Keratinocyte (primary cell): Measurements from ENCODE around the gene ANKRD39. TPM values are rescaled to one million over a fixed set of nuclear protein-coding genes. Genes with fewer than 3 reads are reported as not detected.

ENCODE experiments used
- DNase-seq: peaks from one replicate; pipeline ENCODE4 v3.0.0-alpha.2; 2011; ENCODE audit warnings: low read depth, missing footprints, low spot score
- FAIRE-seq: peaks from 2 replicates; lab custom pipeline; 2011; peaks lifted over from hg19 to GRCh38; lab: Jason Lieb, UNC
- H2AFZ ChIP-seq: 2 replicates; pipeline ENCODE4 v1.6.0; 2012; ENCODE audit warnings: low read length, control low read depth, inconsistent platforms; ENCODE audit not compliant: control insufficient read depth
- H3K27ac ChIP-seq: 2 replicates; pipeline ENCODE4 v1.5.1; 2011; ENCODE audit warnings: low read length; ENCODE audit not compliant: control insufficient read depth, insufficient read depth
- H3K27me3 ChIP-seq: 3 replicates; pipeline ENCODE4 v1.6.0; 2011; ENCODE audit warnings: low read length; ENCODE audit not compliant: control insufficient read depth, insufficient read depth; ENCODE audit errors: extremely low read depth
- H3K36me3 ChIP-seq, 2 experiments: 2 replicates in 1 of 2; 3 replicates in 1 of 2; pipeline ENCODE4 v1.5.1; 2011; ENCODE audit warnings: low read length in 2 of 2, mild to moderate bottlenecking in 1 of 2; ENCODE audit not compliant: control insufficient read depth in 2 of 2, insufficient read depth in 2 of 2; ENCODE audit errors: extremely low read depth in 1 of 2
- H3K4me1 ChIP-seq: 3 replicates; pipeline ENCODE4 v1.5.1; 2011; ENCODE audit warnings: low read length; ENCODE audit not compliant: control insufficient read depth, insufficient read depth; ENCODE audit errors: extremely low read depth
- H3K4me2 ChIP-seq: 3 replicates; pipeline ENCODE4 v1.6.0; 2011; ENCODE audit warnings: low read depth, low read length; ENCODE audit not compliant: control insufficient read depth, insufficient read depth; ENCODE audit errors: extremely low read depth
- H3K4me3 ChIP-seq, 3 experiments: fragments of 200-600 bp in 1 of 3; sonication (generic) in 1 of 3; 2 replicates in 2 of 3; 3 replicates in 1 of 3; pipeline ENCODE4 v1.5.1; 2011 to 2016; ENCODE audit warnings: low read length in 3 of 3, mild to moderate bottlenecking in 3 of 3, control low read depth in 2 of 3, inconsistent platforms in 1 of 3, low read depth in 1 of 3, mixed read lengths in 1 of 3, mixed run types in 1 of 3, moderate library complexity in 1 of 3; ENCODE audit not compliant: control insufficient read depth in 2 of 3, insufficient read depth in 2 of 3; ENCODE audit errors: extremely low read depth in 1 of 3
- H3K79me2 ChIP-seq: 2 replicates; pipeline ENCODE4 v1.6.0; 2012; ENCODE audit warnings: low read length; ENCODE audit not compliant: control insufficient read depth, insufficient read depth
- H3K9ac ChIP-seq: 3 replicates; pipeline ENCODE4 v1.6.0; 2011; ENCODE audit warnings: low read length; ENCODE audit not compliant: control insufficient read depth, insufficient read depth; ENCODE audit errors: extremely low read depth
- H3K9me1 ChIP-seq: 3 replicates; pipeline ENCODE4 v1.6.0; 2011; ENCODE audit warnings: low read length; ENCODE audit not compliant: control insufficient read depth, insufficient read depth; ENCODE audit errors: extremely low read depth
- H3K9me3 ChIP-seq: 2 replicates; pipeline ENCODE4 v1.5.1; 2012; ENCODE audit warnings: low read depth, low read length; ENCODE audit not compliant: control insufficient read depth
- H4K20me1 ChIP-seq: 3 replicates; pipeline ENCODE4 v1.6.0; 2011; ENCODE audit warnings: low read length; ENCODE audit not compliant: control insufficient read depth, insufficient read depth; ENCODE audit errors: extremely low read depth
- CTCF ChIP-seq, 3 experiments: IDR thresholded peaks in 1 of 3; conservative IDR thresholded peaks in 1 of 3; optimal IDR thresholded peaks in 1 of 3; 2 replicates in 2 of 3; 3 replicates in 1 of 3; pipeline versions ENCODE3 to v1.5.1; 2011; ENCODE audit warnings: low read length in 3 of 3, mild to moderate bottlenecking in 3 of 3, moderate library complexity in 2 of 3, control low read depth in 1 of 3, inconsistent platforms in 1 of 3; ENCODE audit not compliant: insufficient read depth in 2 of 3; ENCODE audit errors: extremely low read depth in 1 of 3
- EZH2 ChIP-seq: IDR thresholded peaks from one replicate; pipeline ENCODE4 v1.6.1; 2012; ENCODE audit warnings: inconsistent platforms, mild to moderate bottlenecking, low read length, moderate library complexity
- dilution Hi-C: fragments of 300-500 bp; cut with MboI; formaldehyde crosslinking; loops from one replicate; pipeline ENCODE4 v1.7.0; 2020; ENCODE audit warnings: low sequenced_read_pairs; ENCODE audit not compliant: extremely low pct_ligation_motif_present
- polyA plus RNA-seq, 5 experiments: library from polyadenylated mRNA; depleted of rRNA in 3 of 5; stranded (reverse) in 3 of 5; stranded (forward) in 1 of 5; unstranded in 1 of 5; fragments of >200 nt; gene quantifications; 1 replicate in 1 of 5; 2 replicates in 3 of 5; 3 replicates in 1 of 5; pipeline versions ENCODE4 v1.2.1 to v1.2.3, GENCODE V29; 2011 to 2012; ENCODE audit warnings: missing spikeins in 2 of 5, low read depth in 1 of 5, low replicate concordance in 1 of 5

ANKRD39 gene
- polyA plus RNA-seq, 1 donor (not counting 4 experiments of a cell fraction or from before 2014, with no cell fraction given): 7.2 TPM

GRCh38 chr2:96866149-96866548 lies 8.3 kb upstream of the ANKRD39 start:
- H3K27me3 ChIP-seq: no peaks in the 10 kb centered on the region
- H3K4me2 ChIP-seq: no peak overlapping the region
- H3K9ac ChIP-seq: no peak overlapping the region
- H2AFZ ChIP-seq: no peak overlapping the region
- no peak for FAIRE-seq
- H3K9me3 ChIP-seq: no peaks in the 10 kb centered on the region
- H3K79me2 ChIP-seq: peaks cover 9% of the 10 kb centered on the region
- no peak overlapping the region for H3K4me3 ChIP-seq
- peaks cover 22% of the 10 kb centered on the region for H3K4me1 ChIP-seq
- dilution Hi-C loops: no loop called here
- no peak overlapping the region for H3K27ac ChIP-seq
- TF ChIP-seq EZH2 (no peak), CTCF (optimal IDR thresholded peaks at IDR 0.05 in 1 of 3, IDR thresholded peaks at IDR 0.05 in 1 of 3, conservative IDR thresholded peaks at IDR 0.05 in 1 of 3; ENCODE audit: extremely low read depth in 1 of 3, insufficient read depth in 2 of 3, low read length in 3 of 3) (no peak)
- H3K9me1 ChIP-seq: no peaks in the 10 kb centered on the region
- no peak for DNase-seq
- H4K20me1 ChIP-seq: no peaks in the 10 kb centered on the region
- peaks cover 29 to 41% of the 10 kb centered on the region in 2 experiments for H3K36me3 ChIP-seq

GRCh38 chr2:96865654-96866053 lies 7.8 kb upstream of the ANKRD39 start:
- H3K27ac ChIP-seq: no peak overlapping the region
- peaks cover 17% of the 10 kb centered on the region for H3K4me1 ChIP-seq
- no peak overlapping the region for H3K4me2 ChIP-seq
- H3K9me3 ChIP-seq: no peaks in the 10 kb centered on the region
- H3K9ac ChIP-seq: no peak overlapping the region
- dilution Hi-C loops: no loop called here
- TF ChIP-seq CTCF (optimal IDR thresholded peaks at IDR 0.05 in 1 of 3, IDR thresholded peaks at IDR 0.05 in 1 of 3, conservative IDR thresholded peaks at IDR 0.05 in 1 of 3; ENCODE audit: extremely low read depth in 1 of 3, insufficient read depth in 2 of 3, low read length in 3 of 3): no peak
- no peak for TF ChIP-seq EZH2
- FAIRE-seq (no peak), DNase-seq (no peak)
- peaks cover 9% of the 10 kb centered on the region for H3K79me2 ChIP-seq
- no peaks in the 10 kb centered on the region for H3K9me1 ChIP-seq
- peaks cover 29 to 44% of the 10 kb centered on the region in 2 experiments for H3K36me3 ChIP-seq
- no peaks in the 10 kb centered on the region for H4K20me1 ChIP-seq
- H3K27me3 ChIP-seq: no peaks in the 10 kb centered on the region
- H3K4me3 ChIP-seq: no peak overlapping the region
- H2AFZ ChIP-seq: no peak overlapping the region
